Smooth muscle cell (in vitro differentiated cells): ENCODE data around the gene MED28. TPM values are rescaled to one million over a fixed set of nuclear protein-coding genes. Genes with fewer than 3 reads are reported as not detected.

Source experiments
- DNase-seq: peaks from one replicate; lab custom pipeline; 2025; ENCODE audit not compliant: unreplicated experiment; lab: John Stamatoyannopoulos, UW
- H2AFZ ChIP-seq: fragments of 200-600 bp; sonication (generic); 2 replicates; pipeline ENCODE4 v1.6.0; 2016; ENCODE audit warnings: antibody characterized with exemption, low read depth, mild to moderate bottlenecking
- H3F3A ChIP-seq: fragments of 200-600 bp; sonication (generic); 2 replicates; pipeline ENCODE4 v1.6.0; 2017; ENCODE audit warnings: antibody characterized with exemption, low read depth
- H3K27ac ChIP-seq: fragments of 200-600 bp; sonication (generic); 2 replicates; pipeline ENCODE4 v1.5.1; 2016; ENCODE audit warnings: low read depth, mild to moderate bottlenecking
- H3K27me3 ChIP-seq: fragments of 200-600 bp; sonication (generic); 2 replicates; pipeline ENCODE4 v1.6.1; 2016; ENCODE audit warnings: low read depth, mild to moderate bottlenecking
- H3K36me3 ChIP-seq: fragments of 200-600 bp; sonication (generic); 2 replicates; pipeline ENCODE4 v1.5.1; 2016; ENCODE audit warnings: low read depth
- H3K4me1 ChIP-seq: fragments of 200-600 bp; sonication (generic); 2 replicates; pipeline ENCODE4 v1.5.1; 2016; ENCODE audit warnings: low read depth
- H3K4me2 ChIP-seq: fragments of 200-600 bp; sonication (generic); 2 replicates; pipeline ENCODE4 v1.6.0; 2016; ENCODE audit warnings: mild to moderate bottlenecking
- H3K4me3 ChIP-seq: fragments of 200-600 bp; sonication (generic); 2 replicates; pipeline ENCODE4 v1.5.1; 2016; ENCODE audit warnings: mild to moderate bottlenecking
- H3K79me2 ChIP-seq: fragments of 200-600 bp; sonication (generic); 2 replicates; pipeline ENCODE4 v1.6.0; 2016; ENCODE audit warnings: low read depth, mild to moderate bottlenecking
- H3K9ac ChIP-seq: fragments of 200-600 bp; sonication (generic); 2 replicates; pipeline ENCODE4 v1.6.0; 2016; ENCODE audit warnings: low read depth
- H3K9me3 ChIP-seq: fragments of 200-600 bp; sonication (generic); replicated peaks from 2 replicates; pipeline ENCODE4 v1.5.1; 2016; ENCODE audit warnings: low read depth
- H4K20me1 ChIP-seq: fragments of 200-600 bp; sonication (generic); 2 replicates; pipeline ENCODE4 v1.6.0; 2016; ENCODE audit warnings: low read depth
- CTCF ChIP-seq: fragments of 200-600 bp; sonication (generic); IDR thresholded peaks from 2 replicates; pipeline ENCODE4 v1.5.1; 2017; ENCODE audit warnings: borderline replicate concordance, mild to moderate bottlenecking, antibody characterized with exemption; ENCODE audit not compliant: insufficient read depth, poor library complexity, severe bottlenecking
- WGBS: methylation state at CpG from one replicate; pipeline ENCODE4 v1.1.7; 2016; ENCODE audit warnings: low lambda C conversion rate; 5-methylcytosine and 5-hydroxymethylcytosine counted together
- polyA plus RNA-seq: library from polyadenylated mRNA; unstranded; fragments of >200 nt; fragmentation: Nextera tagmentation; extraction: Ambion mirVana; gene quantifications from 2 replicates; pipeline ENCODE4 v1.2.1, GENCODE V29; 2016
- total RNA-seq: library from RNA; depleted of rRNA; stranded (reverse); fragments of >200 nt; gene quantifications from 2 replicates; pipeline ENCODE4 v1.2.3, GENCODE V29; 2014

Gene MED28
- total and polyA plus RNA-seq, 2 experiments from 2014 or later, result 10.9 to 39.5 TPM

- H3K79me2 ChIP-seq, result no peaks in the 10 kb centered on the region
- no peaks in the 10 kb centered on the region for H3K27me3 ChIP-seq
- DNase-seq, result no peak
- TF ChIP-seq CTCF, result no peak
- no peaks in the 10 kb centered on the region for H3K36me3 ChIP-seq
- H2AFZ ChIP-seq, result no peak overlapping the region
- H3K4me1 ChIP-seq, result no peaks in the 10 kb centered on the region
- 90% methylated on average over 3 of the region's 3 CpGs for WGBS
- H3K9ac ChIP-seq, result no peak overlapping the region
- H3K9me3 ChIP-seq, result no peaks in the 10 kb centered on the region
- H4K20me1 ChIP-seq, result no peaks in the 10 kb centered on the region
- no peak overlapping the region for H3K27ac ChIP-seq
- no peak overlapping the region for H3K4me2 ChIP-seq
- H3K4me3 ChIP-seq, result no peak overlapping the region
- no peaks in the 10 kb centered on the region for H3F3A ChIP-seq
Observed at GRCh38 chr4:17646693-17647092, 32.3 kb downstream of the MED28 start.

- Histone ChIP-seq H3K27ac (no peak overlapping the region), H3K4me1 (no peaks in the 10 kb centered on the region), H3K79me2 (no peaks in the 10 kb centered on the region), H3K9ac (no peak overlapping the region), H2AFZ (no peak overlapping the region), H4K20me1 (no peaks in the 10 kb centered on the region), H3K36me3 (no peaks in the 10 kb centered on the region), H3F3A (no peaks in the 10 kb centered on the region), H3K27me3 (no peaks in the 10 kb centered on the region), H3K4me2 (no peak overlapping the region), H3K9me3 (no peaks in the 10 kb centered on the region), H3K4me3 (no peak overlapping the region)
- WGBS, result 88% methylated on average over 8 of the region's 9 CpGs
- TF ChIP-seq CTCF, result no peak
- no peak for DNase-seq
Observed at GRCh38 chr4:17647176-17647806, 32.9 kb downstream of the MED28 start.

GRCh38 chr4:17647927-17648326 lies 33.5 kb downstream of the MED28 start:
- DNase-seq, result no peak
- no peaks in the 10 kb centered on the region for H4K20me1 ChIP-seq
- H3K79me2 ChIP-seq, result no peaks in the 10 kb centered on the region
- no peaks in the 10 kb centered on the region for H3K36me3 ChIP-seq
- H3K9ac ChIP-seq, result no peak overlapping the region
- no peaks in the 10 kb centered on the region for H3K27me3 ChIP-seq
- 81% methylated on average over 5 of the region's 5 CpGs for WGBS
- H3F3A ChIP-seq, result no peaks in the 10 kb centered on the region
- H3K4me3 ChIP-seq, result no peak overlapping the region
- no peaks in the 10 kb centered on the region for H3K4me1 ChIP-seq
- H3K4me2 ChIP-seq, result no peak overlapping the region
- H2AFZ ChIP-seq, result no peak overlapping the region
- no peaks in the 10 kb centered on the region for H3K9me3 ChIP-seq
- no peak overlapping the region for H3K27ac ChIP-seq
- no peak for TF ChIP-seq CTCF

GRCh38 chr4:17650406-17650805 lies 36.0 kb downstream of the MED28 start:
- TF ChIP-seq CTCF, result no peak
- Histone ChIP-seq H3K36me3 (no peaks in the 10 kb centered on the region), H2AFZ (no peak overlapping the region), H3K4me1 (no peaks in the 10 kb centered on the region), H3K9ac (no peak overlapping the region), H3K4me2 (no peak overlapping the region), H3K27me3 (no peaks in the 10 kb centered on the region), H4K20me1 (no peaks in the 10 kb centered on the region), H3K9me3 (no peaks in the 10 kb centered on the region), H3K27ac (no peak overlapping the region), H3K4me3 (no peak overlapping the region), H3F3A (no peaks in the 10 kb centered on the region), H3K79me2 (no peaks in the 10 kb centered on the region)
- no peak for DNase-seq
- WGBS, result 98% methylated on average over 2 of the region's 2 CpGs
